Stimulated activated naive CD8-positive, alpha-beta T cell treated with anti-CD3 and anti-CD28 coated beads, Interleukin-15, Interleukin-2, amounts not matched to agents 100 ng/mL and 50 ng/mL, for 24 hours (primary cell): ENCODE results near the gene SYNE1.

Experiments used
- H3K27ac Mint-ChIP-seq: one replicate; pipeline ENCODE4 v1.8.0; 2021; ENCODE audit warnings: mild to moderate bottlenecking, mixed read lengths
- H3K27me3 Mint-ChIP-seq: one replicate; pipeline ENCODE4 v1.8.0; 2021; ENCODE audit warnings: mixed read lengths
- H3K36me3 Mint-ChIP-seq: one replicate; pipeline ENCODE4 v1.8.0; 2021; ENCODE audit warnings: low read depth, mixed read lengths
- H3K4me1 Mint-ChIP-seq: one replicate; pipeline ENCODE4 v1.8.0; 2021; ENCODE audit warnings: low read depth, mixed read lengths
- H3K4me3 Mint-ChIP-seq: one replicate; pipeline ENCODE4 v1.8.0; 2021; ENCODE audit warnings: mild to moderate bottlenecking, mixed read lengths
- H3K9me3 Mint-ChIP-seq: one replicate; pipeline ENCODE4 v1.8.0; 2021; ENCODE audit warnings: mixed read lengths

The SYNE1 gene

GRCh38 chr6:152293404-152293803 lies 343.8 kb downstream of the SYNE1 start:
- H3K36me3 Mint-ChIP-seq: peaks cover 7% of the 10 kb centered on the region
- H3K27ac Mint-ChIP-seq: no peak overlapping the region
- peaks cover 19% of the 10 kb centered on the region for H3K4me1 Mint-ChIP-seq
- H3K27me3 Mint-ChIP-seq: no peaks in the 10 kb centered on the region
- H3K4me3 Mint-ChIP-seq: no peak overlapping the region
- H3K9me3 Mint-ChIP-seq: no peaks in the 10 kb centered on the region

DNA sequence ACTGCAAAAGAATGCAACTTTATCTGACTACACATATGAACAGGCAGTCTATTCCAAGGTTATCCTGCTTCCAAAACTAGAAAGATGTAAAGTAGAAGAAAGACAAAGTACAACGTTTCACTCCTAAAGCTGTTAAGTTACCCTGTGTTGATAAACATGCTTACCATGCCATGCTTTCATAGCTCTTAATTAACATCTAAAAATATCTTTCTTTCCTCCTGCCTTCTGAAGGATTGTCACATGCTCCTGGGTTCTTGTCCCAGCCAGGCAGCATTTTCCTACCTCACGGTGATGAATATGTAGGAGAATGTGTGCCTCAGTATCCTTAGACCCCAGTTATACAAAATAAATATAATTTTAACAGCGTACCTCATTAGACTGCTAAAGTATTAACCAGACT lies 344.6 kb downstream of the SYNE1 start:
- Mint-ChIP-seq H3K27ac (no peak overlapping the region), H3K9me3 (no peaks in the 10 kb centered on the region), H3K4me3 (no peak overlapping the region), H3K27me3 (no peaks in the 10 kb centered on the region), H3K36me3 (peaks cover 12% of the 10 kb centered on the region), H3K4me1 (peaks cover 14% of the 10 kb centered on the region)

- Mint-ChIP-seq H3K4me3 (no peak overlapping the region), H3K9me3 (no peaks in the 10 kb centered on the region), H3K36me3 (peaks cover 12% of the 10 kb centered on the region), H3K27ac (no peak overlapping the region), H3K4me1 (peaks cover 4% of the 10 kb centered on the region), H3K27me3 (no peaks in the 10 kb centered on the region)
Observed at GRCh38 chr6:152290693-152291092, 346.5 kb downstream of the SYNE1 start.

- Mint-ChIP-seq H3K36me3 (peaks cover 13% of the 10 kb centered on the region), H3K27me3 (no peaks in the 10 kb centered on the region), H3K4me1 (no peaks in the 10 kb centered on the region), H3K9me3 (no peaks in the 10 kb centered on the region), H3K27ac (no peak overlapping the region), H3K4me3 (no peak overlapping the region)
Observed at GRCh38 chr6:152277826-152278329, 359.3 kb downstream of the SYNE1 start.

DNA sequence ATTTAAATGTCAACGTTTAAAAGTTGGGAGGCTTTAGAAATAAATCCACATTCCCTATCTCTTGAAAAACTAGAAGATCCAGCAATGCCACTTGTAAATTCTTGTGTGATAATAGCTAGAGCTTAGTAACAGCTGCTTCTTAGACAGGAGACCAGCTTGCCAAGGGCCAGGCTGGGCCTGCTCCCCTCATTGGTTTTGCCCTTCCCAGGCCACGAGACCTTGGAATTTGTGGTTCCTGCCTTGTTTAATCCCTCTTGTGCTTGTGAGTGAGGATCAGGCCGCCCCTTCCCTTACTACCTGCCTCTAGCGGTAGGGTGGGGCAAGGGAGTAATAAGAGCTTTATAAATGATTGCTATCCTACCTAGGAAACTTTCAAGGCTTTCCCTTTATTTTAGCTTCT lies 363.5 kb downstream of the SYNE1 start:
- H3K27ac Mint-ChIP-seq: no peak overlapping the region
- H3K4me3 Mint-ChIP-seq: no peak overlapping the region
- no peaks in the 10 kb centered on the region for H3K9me3 Mint-ChIP-seq
- H3K27me3 Mint-ChIP-seq: no peaks in the 10 kb centered on the region
- peaks cover 11% of the 10 kb centered on the region for H3K4me1 Mint-ChIP-seq
- peaks cover 14% of the 10 kb centered on the region for H3K36me3 Mint-ChIP-seq

DNA sequence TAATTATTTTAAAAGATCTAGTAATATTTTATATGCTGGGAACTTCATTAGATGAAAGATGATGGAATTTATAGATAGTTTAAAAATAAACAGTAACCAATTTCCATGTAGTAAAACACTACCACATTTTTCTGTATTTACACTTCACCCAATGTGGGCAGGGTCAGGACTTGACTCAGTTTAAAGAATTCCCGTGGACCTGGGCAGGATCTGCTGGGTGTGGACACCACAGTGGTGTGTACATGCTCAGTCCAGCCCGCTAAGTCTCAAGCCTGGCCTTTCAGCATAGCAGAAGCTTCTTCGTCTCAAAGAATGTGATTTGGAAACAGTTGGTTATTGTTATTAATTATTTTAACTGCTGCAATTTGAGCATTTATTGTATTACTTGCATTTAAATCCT lies 364.2 kb downstream of the SYNE1 start:
- Mint-ChIP-seq H3K27me3 (no peaks in the 10 kb centered on the region), H3K9me3 (no peaks in the 10 kb centered on the region), H3K27ac (no peak overlapping the region), H3K4me3 (no peak overlapping the region), H3K36me3 (peaks cover 13% of the 10 kb centered on the region), H3K4me1 (peaks cover 11% of the 10 kb centered on the region)

DNA sequence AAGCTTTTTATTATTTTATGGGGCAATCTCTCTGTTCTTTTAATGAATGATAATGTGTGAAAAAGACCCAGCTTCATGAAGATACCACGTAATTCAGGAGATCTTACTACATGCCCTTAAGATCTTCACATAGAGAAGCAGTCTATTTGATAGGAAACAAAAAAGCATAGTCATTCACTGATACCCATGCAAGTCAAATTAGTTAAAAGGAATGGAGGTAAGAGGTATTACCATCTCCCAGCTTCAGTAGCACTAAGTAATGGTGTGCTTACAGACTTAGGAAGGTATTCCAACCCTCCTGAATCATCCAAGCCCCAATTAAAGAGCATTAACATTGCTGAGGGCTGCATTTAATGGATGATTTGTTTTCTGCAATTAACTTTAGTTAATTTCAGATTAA lies 364.7 kb downstream of the SYNE1 start:
- Mint-ChIP-seq H3K4me3 (no peak overlapping the region), H3K27me3 (no peaks in the 10 kb centered on the region), H3K36me3 (peaks cover 11% of the 10 kb centered on the region), H3K9me3 (no peaks in the 10 kb centered on the region), H3K4me1 (peaks cover 11% of the 10 kb centered on the region), H3K27ac (no peak overlapping the region)

DNA sequence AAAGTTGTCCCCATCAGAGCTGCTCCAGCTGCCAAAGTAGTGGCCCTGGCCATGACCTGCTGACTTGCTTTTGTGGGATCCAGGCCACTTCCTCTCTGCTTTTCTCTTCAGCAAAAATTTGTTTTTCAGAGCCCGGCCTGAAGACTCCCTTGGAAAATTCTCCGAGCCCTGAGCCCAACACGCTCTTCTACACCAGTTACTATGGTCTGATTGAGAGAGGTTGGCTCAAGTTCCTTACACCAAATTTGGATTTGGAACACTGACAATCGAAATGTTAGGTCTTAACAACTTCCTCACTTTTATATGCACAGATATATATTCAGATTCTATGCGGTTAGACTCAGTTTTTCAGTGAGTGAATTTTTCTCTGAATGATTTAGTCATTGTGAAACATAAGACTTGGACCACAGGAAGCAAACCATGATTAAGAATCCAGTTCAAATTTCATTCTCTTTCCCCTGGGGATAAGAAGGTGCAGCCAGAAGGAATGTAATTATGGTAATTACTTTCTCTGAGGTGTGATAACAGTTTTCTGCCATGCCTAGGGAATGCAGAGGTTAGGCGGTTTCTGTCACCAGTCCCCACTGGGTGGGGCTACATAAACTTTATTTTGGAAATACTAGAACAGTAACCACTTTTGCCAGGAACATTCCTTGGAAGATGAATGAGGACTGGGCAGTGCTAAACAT lies 365.2 kb downstream of the SYNE1 start:
- Mint-ChIP-seq H3K36me3 (peaks cover 12% of the 10 kb centered on the region), H3K4me3 (no peak overlapping the region), H3K27ac (peak overlapping the region; percentile 58), H3K27me3 (no peaks in the 10 kb centered on the region), H3K4me1 (peaks cover 11% of the 10 kb centered on the region), H3K9me3 (no peaks in the 10 kb centered on the region)

DNA sequence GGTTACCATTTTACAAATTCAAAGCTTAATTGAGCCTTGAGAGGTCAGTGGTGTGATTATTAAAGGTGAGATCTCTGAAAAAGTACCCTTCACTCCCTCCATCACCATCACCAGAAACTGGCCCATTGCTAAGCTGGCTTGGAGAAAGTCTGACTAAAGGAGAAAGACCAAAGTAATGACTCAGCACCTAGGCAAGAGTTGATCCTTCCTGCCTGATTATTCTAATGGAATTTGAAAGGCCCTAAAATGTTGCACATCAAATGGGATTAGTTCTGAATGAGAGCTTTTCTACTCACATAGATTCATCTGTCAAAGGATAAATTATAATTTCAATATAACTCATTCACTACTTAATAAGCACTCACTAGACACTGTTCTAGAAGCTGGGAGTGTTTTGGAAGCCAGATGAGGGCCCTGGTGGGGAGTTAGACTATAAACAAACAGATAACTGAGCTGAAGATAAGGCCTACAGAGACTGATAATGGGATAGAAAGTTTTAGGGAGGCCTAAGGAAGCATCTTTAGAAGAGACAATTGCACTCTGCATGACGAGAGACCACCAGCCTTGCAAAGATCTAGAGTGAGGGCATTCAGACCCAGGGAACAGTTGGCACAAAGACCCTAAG lies 366.7 kb downstream of the SYNE1 start:
- Mint-ChIP-seq H3K36me3 (peaks cover 15% of the 10 kb centered on the region), H3K4me1 (peaks cover 11% of the 10 kb centered on the region), H3K4me3 (no peak overlapping the region), H3K9me3 (no peaks in the 10 kb centered on the region), H3K27ac (no peak overlapping the region), H3K27me3 (no peaks in the 10 kb centered on the region)

- Mint-ChIP-seq H3K36me3 (peaks cover 24% of the 10 kb centered on the region), H3K4me1 (peaks cover 11% of the 10 kb centered on the region), H3K27me3 (no peaks in the 10 kb centered on the region), H3K9me3 (no peaks in the 10 kb centered on the region), H3K27ac (no peak overlapping the region), H3K4me3 (no peak overlapping the region)
Observed at GRCh38 chr6:152268846-152269442, 368.2 kb downstream of the SYNE1 start.

DNA sequence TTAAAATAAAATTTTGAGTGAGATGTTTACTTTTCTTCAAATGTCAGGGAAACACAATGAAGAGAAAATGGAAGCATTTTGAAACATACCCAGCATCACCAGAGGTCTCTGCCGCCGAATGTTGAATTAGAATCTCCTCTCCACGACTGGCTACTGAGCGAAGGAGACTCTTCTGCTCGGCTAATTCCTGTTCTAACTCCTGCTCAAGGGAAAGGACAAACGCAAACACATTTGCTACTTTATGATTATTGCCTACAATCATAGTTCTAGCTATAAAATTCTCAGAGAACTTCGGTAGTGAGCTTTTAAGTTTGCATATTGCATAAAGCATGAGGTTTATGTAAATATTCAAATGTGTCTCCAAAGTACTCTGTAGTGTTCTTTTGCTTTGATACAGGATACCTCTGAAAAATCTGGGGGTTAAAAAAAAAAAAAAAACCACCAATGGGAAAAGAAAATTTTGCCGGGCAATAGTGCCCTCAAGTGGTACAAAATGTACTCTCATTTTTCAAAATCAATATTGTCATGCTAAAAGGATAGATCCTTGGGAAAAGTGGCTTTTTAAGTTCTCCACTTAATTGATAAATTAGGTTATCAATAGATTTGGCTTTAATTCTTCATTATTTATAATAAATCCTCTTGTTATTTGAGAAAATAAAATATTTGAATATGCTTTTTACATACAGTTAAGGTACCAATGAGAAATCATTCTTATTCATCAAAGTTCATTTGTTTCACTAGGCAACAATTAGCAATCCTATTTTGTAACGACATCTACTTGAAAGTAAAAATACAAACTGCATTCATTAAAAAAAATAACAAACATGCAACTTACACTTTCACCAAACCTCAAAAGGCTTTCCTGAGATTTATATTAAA lies 369.0 kb downstream of the SYNE1 start:
- no peak overlapping the region for H3K4me3 Mint-ChIP-seq
- no peaks in the 10 kb centered on the region for H3K9me3 Mint-ChIP-seq
- no peaks in the 10 kb centered on the region for H3K27me3 Mint-ChIP-seq
- peaks cover 28% of the 10 kb centered on the region for H3K36me3 Mint-ChIP-seq
- no peak overlapping the region for H3K27ac Mint-ChIP-seq
- H3K4me1 Mint-ChIP-seq: peaks cover 11% of the 10 kb centered on the region

GRCh38 chr6:152265651-152266050 lies 371.5 kb downstream of the SYNE1 start:
- Mint-ChIP-seq H3K4me1 (no peaks in the 10 kb centered on the region), H3K27ac (no peak overlapping the region), H3K4me3 (no peak overlapping the region), H3K36me3 (peaks cover 51% of the 10 kb centered on the region), H3K27me3 (no peaks in the 10 kb centered on the region), H3K9me3 (peaks cover 9% of the 10 kb centered on the region)

DNA sequence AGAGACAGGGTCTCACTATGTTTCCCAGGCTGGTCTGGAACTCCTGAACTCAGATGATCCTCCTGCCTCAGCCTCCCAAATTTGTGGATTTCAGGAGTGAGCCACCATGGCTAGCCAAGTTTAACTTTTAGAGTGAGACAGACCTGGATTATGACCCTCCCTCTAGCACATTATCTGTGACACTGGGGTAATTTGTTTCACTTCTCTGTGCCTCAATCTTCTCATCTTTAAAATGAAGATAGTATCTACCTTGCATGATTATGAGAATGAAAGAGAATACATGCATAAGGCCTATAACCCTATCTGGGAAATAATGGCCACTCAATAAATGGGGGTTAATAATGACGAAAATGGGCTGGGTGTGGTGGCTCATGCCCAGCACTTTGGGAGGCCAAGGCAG lies 373.6 kb downstream of the SYNE1 start:
- Mint-ChIP-seq H3K36me3 (peaks cover 63% of the 10 kb centered on the region), H3K27ac (no peak overlapping the region), H3K4me3 (no peak overlapping the region)

DNA sequence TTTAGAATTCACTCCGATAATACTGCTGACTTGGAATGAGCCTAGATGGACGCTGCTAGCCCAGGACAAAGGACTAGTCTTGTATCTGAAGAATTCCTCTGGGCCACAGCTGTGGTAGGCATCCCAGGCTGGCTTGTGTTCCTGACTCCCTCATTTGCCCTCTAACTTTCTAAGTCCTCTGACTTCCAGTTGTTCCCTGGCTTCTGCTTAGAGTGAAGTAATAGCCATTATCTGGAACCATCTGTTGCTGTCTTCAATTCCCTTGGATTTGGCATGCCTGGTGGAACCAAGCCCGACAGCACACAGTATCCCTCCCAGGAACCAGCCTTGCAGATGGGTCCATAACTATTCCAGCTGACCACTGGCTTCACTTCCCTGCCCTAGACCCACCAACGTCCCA lies 376.0 kb downstream of the SYNE1 start:
- Mint-ChIP-seq H3K4me1 (no peaks in the 10 kb centered on the region), H3K36me3 (peaks cover 74% of the 10 kb centered on the region), H3K4me3 (no peak overlapping the region), H3K27ac (no peak overlapping the region), H3K27me3 (no peaks in the 10 kb centered on the region), H3K9me3 (peaks cover 9% of the 10 kb centered on the region)

More for the DNA sequence above, 373.6 kb downstream of the SYNE1 start:
- Mint-ChIP-seq H3K9me3 (peaks cover 9% of the 10 kb centered on the region), H3K27me3 (no peaks in the 10 kb centered on the region), H3K4me1 (no peaks in the 10 kb centered on the region)

- H3K4me3 Mint-ChIP-seq: no peak overlapping the region
- no peaks in the 10 kb centered on the region for H3K27me3 Mint-ChIP-seq
- H3K27ac Mint-ChIP-seq: no peak overlapping the region
- no peaks in the 10 kb centered on the region for H3K4me1 Mint-ChIP-seq
- H3K9me3 Mint-ChIP-seq: peaks cover 9% of the 10 kb centered on the region
- H3K36me3 Mint-ChIP-seq: peaks cover 66% of the 10 kb centered on the region
Observed at GRCh38 chr6:152259234-152259633, 377.9 kb downstream of the SYNE1 start.
